GM04504 (cell line): Measurements from ENCODE around the gene SACS.
"Not testable (repeated sequence)": the region's sequence is repeated elsewhere in the genome, so short reads cannot be mapped to it uniquely, and the experiment has no call there.

Experiments
- DNase-seq: peaks from one replicate; pipeline ENCODE4 v3.0.0-alpha.2; 2012; ENCODE audit warnings: low read depth

The SACS gene

DNA sequence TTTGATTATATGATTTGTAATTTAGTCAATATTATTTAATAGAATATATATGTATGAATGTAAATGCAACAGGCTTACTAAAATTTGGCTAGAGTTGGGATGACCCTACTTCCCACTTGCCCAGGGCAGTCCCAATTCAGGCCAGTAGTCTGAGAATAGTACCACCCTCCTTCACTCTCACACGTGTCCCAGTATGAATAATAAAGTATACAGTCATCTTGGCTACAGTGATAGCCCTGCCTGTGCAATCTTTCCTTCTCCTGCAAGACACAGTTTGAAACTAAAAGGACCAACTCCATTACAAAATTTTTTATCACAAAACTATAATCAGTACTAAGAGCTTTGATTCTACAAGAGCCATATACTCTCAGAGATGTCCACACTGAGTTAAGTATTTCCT, 76.2 kb downstream of the SACS start:
- DNase-seq: no peak

DNA sequence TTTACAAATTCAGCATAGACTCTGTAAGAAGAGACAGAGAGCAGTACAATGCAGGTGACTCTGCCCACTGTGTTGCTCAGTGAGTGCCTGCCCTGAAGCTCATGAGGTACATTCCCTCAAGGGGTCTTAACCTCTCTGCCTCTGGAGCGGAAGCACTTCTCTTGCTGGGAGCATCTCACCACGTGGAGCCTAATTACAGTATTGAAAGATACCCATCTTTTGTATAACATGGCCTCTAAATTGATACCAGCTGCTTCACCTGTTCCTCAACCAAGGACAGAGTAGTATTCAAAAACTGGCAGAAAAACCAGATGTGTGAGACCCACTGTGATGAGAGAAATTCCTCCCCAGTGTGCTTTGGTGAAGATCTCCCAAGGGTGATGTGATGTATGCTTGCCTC, 77.1 kb downstream of the SACS start:
- DNase-seq: no peak

DNA sequence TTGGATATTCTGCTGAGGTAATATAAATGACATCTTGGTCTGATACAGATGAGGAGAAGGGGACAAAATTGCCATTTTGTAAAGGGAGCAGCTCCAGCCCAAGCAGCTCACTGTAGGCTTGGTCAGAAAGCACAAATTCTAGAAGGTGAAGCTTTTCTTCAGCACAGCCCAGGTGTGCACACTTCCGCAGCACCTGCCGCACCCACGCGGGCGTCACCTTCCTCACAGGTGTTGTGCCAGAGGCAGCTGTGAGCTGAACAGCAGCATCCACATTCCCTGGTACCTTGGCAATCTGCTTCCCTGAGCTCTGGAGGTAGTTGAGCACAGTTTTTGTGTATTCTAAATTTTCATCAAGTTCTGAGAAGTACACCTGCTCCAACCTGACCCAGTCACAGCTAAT, 79.0 kb downstream of the SACS start:
- no peak for DNase-seq

DNA sequence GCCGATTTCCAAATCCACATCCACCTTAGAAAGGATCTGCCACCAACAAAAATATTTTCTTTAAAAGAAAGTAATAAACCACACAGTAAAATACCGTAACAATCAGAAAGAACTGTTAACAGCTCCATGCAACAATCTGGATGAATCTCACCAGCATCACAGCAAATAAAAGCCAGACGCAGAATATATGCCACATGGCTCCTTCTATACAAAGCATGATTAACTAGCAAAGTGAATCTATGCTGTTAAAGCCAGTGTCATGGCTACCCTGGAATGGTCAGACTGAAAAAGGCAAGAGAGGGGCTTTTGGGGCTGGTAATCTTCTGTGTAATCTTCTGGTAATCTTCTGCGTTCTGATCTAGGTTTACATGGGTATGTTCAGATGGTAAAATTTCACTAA, 81.3 kb downstream of the SACS start:
- DNase-seq: no peak

DNA sequence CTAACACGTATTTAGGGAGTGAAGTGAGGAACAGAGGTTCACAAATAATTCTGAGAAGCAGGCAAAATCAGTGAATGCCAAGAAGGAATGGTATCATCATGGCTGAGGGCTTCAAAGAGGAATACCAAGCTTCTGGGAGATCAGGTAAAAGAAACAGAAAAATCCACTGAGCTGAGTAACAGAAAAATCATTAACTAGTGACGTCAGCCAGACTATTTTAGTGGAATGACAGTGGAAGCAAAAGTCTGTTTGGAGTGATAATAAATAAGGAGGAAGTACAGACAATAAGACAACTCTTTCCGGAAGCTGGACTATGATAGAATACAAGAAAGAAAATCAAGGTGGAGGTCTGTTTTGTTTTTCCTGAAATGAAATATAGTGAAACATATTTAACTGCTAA, 83.5 kb downstream of the SACS start:
- DNase-seq: no peak

DNA sequence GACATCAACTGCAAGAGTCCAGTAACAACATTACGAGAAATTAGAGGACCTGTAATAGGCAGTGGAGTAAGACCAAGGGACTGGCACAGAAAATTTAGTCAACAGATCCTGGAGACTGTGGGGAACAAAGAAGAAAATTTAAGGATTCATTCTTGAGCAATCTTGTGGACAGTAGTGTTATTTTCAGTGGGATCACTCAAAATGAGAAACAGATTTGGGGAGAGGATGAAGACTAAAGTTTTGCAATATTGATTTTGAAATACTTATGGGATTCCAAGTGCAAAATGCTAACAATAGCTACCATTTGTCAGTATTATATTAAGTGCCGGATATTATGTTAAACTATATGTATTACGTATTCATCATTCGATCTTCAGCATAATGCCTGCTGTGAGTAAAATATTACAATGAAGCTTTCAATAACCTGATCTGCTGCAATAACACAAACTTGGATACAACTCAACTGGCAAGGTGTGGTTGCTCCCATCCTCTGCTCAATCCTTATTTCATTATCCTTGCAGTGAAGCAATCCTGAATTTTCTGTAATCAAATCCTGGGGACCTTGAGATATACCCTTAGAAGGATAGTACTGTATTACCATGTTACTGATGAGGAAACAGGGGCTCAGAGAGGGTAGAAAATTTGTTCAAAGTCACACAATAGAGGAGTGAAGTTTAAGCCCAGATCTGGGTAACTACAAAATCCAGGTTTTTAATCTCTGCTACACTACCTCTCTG, 84.2 kb downstream of the SACS start:
- peak; percentile 20 for DNase-seq

DNA sequence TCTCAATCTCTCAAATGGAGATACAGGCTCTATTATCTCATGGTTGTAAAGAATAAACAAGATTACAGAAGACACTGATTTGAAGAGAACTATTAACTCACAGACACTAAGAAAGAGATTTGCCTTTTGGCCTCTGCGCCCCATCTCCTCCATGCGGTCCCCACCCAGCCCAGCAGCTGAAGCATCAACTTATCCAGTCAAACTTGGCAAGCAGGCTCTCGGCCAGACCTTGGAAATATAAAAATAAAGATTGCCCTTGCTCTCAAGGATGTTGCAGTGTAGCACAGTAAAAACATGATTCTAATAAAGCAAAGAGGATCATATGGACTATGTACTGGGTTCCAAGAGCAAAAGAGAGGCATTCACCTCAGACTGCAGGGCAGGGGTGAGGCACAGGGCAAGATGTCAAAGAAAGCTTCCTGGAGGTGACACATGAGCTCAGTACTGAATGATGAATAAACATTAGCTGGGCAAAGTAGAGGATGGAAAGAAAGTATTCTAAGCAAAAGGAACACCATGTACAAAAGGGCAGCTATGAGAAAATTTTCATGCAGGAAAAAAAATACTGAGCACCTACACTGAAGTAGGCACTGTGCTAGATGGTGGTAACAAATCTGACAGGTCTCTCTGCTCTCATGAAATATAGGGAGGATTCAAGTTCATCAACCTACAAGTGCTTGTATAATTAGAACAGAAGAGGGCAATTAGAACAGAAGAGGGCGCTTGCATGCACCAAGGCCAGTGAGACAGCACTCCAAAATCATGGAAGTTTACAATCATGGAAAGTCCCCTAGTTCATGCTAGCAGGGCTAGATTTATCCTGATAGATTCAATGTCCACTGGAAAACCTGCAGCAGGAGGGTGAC, 85.0 kb downstream of the SACS start:
- DNase-seq: no peak

DNA sequence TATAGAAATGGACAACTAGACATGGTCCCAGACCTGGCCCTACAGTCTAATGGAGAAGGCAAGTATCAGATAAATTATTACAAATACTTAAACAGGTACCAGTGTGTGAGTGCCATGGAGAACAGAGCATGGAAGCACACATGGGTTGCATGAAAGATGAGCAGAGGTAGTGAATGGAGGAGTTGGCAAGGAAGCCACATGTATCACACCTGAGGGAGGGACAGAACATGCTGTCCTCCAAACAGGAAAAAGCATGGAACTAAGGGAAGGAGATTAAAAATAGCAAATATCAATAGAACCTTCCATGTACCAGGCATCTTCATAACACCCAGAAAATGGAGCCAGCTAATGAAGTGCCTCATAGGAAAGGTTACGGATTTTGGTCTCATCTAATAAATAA, 85.9 kb downstream of the SACS start:
- no peak for DNase-seq

DNA sequence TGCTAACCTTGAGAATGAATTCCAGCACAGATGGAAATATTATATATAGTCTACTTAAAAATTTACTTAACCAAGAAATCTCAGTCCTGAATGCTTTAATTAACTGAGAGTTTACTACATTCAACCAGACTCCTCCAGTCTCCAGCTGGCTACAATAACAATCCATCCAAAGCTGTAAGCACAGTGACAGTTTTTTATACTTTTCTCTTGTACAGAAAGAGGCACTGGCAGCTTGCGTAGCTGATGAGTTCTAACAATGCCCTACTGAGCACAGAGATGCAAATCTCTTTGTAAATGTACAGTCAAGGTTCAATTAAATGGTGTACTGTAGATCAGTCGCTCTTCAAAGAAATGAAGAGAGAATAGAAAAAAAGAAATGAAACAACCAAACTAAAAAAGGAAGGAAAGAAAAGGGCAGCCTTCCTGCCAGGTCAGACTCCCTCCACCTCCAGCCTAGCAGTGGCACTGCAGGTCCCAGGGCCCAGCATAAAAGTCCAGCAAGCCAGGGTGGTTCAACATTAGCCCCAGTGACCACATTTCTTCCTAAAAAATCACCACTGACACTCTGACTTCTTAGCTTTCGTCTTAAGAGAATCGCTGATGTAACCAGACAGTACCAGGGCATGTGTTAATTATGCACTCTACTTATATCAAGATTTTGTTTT, 88.4 kb downstream of the SACS start:
- no peak for DNase-seq

DNA sequence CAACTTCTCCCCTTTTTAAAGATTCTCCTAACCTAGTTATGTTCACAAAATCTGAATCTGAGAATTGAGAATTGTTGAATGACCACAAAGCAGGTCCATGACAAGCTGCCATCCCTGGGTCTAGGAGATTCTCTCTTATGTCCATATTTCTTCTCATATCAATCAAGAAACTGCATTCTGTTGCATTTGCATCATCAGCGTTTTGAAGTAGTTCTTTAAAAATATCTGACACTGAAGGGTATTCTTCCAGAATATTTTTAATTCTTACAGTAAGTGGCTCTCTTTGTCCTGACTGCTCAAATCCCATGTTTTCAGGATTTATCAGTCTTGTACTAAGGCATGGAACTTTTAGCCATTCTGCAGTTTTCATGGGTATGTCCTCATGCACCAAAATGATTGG, 94.3 kb downstream of the SACS start:
- no peak for DNase-seq

DNA sequence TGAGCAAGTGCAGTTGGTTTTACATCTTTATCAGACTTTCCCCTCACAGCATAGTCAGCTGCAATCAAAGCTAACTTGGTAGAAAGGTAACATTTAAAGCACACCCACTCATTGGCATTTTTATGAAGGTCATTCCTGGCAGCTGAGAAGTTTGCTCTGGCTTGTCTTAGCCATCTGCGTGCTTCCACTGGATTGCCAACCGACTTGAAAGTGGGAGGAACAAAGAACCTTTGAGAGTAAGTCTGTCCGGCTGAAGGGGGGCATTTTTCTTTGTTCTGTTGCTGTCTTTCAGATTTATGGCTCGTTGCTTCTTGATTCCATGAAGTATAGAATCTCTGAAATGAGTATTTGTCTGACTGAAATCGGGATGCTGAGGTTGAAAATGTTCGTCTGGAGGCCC, 103.1 kb downstream of the SACS start:
- no peak for DNase-seq

DNA sequence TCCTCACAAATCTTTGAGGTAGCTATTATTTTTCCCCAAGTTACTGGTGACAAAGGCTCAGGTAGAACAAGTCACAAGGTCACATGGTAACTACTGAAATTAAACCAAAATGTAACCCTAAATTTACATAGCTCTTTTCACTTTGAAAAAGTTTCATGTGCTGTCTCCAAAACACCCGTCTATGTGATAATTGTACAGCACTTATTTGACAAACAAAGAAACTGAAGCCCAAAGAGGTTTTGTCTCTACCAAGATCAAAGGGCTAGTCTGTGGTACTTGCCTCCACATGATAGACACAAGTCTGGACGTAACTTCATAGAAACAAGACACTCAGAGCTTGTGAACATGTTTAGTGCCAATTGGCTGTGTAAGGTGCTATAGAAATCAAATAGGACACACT, 108.3 kb downstream of the SACS start:
- DNase-seq: no peak

DNA sequence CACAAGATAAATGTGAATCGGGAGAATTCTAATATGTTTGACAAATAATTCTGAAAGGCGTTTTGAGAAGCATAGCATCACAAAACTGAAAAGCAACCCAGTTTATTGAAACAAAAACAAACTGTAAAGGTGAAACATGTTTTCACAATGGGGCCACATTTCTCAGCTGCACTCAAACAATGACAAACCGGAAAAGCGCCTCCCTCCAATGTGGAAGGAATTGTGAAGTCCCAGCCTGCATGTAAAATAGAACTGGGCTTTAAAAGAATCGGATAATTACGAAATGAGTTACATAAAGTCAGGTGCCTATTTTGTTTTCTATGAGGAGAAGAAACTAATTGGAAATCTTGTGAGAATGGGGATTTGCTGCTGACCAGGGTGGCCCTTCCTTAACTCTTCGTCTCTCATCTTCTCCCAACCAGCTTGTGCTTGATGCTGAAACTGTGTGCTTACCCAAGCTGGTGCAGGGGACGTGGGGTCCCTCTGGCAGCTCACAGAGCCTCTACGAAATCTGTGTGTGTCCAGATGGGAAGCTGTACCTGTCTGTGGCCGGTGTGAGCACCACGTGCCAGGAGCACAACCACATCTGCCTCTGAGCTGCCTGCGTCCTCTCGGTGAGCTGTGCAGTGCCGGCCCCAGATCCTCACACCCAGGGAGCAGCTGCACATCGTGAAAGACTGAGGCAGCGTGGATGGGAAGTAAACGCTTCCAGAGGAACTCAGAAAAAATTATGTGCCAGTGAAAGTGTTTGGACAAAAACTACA, 109.4 kb downstream of the SACS start:
- no peak for DNase-seq

DNA sequence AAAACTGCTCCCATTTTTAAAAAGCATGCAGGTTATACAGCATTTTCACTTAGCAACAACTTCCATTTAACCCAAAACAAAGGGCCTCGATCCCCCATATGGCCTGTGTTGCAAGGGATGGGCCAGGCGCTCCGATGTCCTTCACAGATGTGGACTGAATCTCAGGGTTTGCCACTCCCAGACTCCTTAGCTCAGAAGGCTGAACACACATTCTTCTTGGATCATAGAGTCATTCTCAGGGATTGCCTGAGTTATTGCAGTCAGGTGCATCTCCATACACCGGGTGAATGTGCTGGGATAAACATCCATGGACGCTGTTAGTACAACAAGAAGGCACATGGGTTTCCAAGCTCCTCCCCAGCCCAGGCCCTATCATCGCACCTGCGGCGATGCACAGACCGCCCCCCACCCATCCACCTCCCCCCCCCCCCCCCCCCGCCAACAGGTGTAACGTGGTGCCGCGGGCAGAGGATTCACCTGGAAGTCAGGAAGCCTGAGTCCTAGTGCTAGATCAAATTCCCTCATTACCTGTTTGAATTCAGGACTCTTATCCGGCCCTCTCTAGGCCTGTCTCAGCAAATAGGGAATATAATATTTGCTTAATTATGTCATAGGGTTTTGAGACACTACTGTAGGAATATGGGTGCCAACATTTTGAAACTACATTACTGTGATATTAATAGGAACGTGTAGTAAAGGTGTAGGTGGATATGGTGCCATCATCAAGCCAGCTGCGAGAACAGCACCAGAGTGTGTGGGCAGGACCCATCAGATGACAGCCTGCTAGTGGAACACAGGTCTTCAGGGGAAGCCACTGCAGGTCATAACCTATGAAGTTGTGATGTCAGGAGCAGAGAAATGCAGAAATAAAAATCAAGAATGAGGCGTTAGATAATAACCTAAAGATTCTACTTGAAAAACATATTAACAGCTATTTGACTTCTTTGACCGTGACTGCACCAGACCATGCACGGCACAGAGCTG, 110.9 kb downstream of the SACS start:
- no peak for DNase-seq

DNA sequence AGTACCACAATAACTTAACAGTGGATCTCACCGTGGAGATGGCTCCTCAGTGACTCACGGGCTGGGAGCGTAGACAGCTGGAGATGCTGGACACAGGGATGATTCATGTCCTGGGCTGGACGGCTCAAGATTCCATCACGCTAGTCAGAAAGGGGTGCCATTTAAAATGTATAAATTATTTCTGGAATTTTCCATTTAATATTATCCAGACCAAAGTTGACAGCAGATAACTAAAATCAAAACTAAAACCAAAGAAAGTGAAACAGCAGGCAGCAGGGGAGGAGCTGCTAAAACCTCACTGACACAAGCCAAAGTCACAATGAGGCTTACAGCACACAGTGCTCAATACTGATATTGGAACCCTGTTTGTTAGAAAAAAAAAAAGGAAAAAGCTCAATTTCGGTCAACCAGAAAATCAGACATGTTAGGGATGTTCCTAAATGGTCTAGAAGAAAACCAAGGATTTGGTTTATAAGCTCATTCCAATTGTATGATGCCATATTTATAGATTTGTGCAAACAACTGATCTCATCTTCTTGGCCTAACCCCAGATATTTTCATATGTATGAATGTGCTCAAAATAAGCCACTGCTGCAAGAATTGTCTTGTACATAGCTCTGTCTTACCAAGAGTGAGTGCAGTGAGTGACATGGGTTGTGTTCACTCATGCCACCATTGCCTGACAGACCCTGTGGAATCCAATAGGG, 111.8 kb downstream of the SACS start:
- DNase-seq: peak; percentile 82

DNA sequence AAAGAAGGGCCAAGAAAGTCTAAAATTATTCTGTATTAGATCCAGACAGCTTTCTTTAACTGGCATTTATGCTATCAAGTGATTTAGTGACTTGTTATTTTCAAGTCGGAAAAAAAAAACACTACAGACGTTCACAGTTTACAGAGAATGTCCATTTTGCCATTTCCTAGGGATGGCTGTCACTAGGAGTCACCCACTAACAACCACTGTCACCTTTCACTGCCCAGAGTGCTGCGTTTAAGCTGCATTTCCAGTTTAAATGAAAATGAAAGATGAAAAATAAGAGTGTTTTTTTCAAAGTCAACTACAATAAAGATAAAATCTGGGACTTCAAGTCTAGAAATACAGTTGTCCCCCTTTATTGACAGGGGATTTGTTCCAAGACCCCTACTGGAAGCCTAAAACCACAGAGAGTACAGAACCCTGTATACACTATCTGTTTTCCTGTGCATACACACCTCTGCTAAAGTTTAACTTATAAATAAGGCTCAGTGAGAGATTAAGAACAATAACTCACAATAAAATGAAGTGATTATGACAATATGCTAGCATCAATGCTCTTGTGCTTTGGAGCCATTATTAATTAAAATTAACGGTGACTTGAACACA, 112.5 kb downstream of the SACS start:
- no peak for DNase-seq

DNA sequence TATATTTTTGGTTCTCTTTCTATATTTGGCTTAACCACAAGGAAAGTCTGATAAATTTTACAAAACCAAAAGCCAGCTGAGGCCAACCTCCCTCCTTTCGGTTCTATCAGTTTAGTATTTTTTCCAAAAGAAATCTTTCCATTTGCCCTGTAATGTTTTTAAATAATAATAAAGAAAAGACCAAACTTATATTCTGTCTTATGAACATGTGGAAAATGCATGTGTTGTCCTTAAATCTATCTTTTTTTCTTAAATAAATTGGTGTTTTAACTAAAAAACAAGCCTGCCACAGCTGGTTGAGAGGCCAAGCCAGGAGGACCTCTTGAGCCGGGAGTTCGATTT, 113.6 kb downstream of the SACS start:
- DNase-seq: no peak

DNA sequence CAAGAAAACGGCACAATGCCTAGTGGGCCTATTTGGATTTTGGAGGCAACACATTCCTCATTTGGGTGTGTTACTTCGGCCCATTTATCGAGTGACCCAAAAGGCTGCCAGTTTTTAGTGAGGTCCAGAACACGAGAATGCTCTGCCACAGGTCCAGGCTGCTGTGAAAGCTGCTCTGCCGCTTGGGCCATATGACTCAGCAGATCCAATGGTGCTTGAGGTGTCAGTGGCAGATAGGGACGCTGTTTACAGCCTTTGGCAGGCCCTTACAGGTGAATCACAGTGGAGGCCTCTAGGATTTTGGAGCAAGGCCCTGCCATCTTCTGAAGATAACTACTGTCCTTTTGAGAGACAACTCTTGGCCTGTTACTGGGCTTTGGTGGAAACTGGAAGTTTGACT, 118.7 kb downstream of the SACS start:
- DNase-seq: not testable (repeated sequence)

DNA sequence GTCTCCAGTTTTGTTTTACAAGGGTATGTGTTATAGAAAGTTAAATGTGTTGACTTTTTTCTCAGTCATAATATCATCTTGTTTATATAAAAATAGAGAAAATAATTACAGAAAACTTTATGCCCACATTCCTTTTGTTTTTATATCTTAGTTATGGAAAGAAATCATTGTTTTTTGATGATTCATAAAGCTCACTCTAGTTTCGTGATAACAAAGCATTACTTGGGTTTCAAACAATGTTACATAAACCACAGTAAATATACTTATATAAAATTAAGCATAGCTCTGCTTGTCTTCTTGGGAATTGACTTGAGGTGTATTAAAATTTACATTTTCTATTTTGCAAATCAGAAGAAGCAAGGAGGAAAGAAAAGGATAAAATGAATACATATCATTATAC, 140.9 kb downstream of the SACS start:
- DNase-seq: no peak

DNA sequence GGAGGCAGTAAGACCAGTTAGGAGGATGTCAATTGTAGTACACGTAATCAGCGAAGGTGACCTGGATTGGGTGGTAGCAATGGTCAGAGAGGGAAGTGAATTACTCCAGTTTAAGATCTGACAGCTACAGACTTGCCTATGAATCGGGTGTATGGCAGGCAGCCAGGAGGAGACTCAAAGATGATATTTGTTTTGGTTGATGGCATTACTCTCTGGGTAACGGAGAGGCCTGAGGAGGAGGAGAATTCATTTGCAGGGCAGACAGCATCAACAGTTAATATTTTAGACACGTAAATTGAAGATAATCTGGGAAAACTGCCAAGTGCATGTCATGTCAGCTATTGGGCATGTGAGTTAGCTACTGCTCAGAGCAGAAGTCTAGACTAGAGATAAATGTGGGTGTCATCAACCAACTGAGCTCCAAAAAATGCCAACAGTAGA, 143.6 kb downstream of the SACS start:
- peak; percentile 15 for DNase-seq
